Tibial nerve (tissue), 4 donors: ENCODE measurements around the gene SEPTIN5.

Experiments used
- CTCF ChIP-seq, 5 experiments: fragments of 200-600 bp in 3 of 5; fragments of 450-650 bp in 2 of 5; sonication (generic) in 3 of 5; IDR thresholded peaks; one replicate each; pipeline ENCODE4 v1.5.1; 2016 to 2019; ENCODE audit warnings: antibody characterized with exemption in 5 of 5, mild to moderate bottlenecking in 3 of 5, moderate library complexity in 2 of 5
- EP300 ChIP-seq, 2 donors: sonication (generic); formaldehyde crosslinking; IDR thresholded peaks; one replicate each; pipeline ENCODE4 v1.6.1; 2017; ENCODE audit warnings: antibody characterized with exemption in 2 of 2, mild to moderate bottlenecking in 1 of 2
- POLR2A ChIP-seq, 2 donors: fragments of 450-650 bp; IDR thresholded peaks; one replicate each; pipeline ENCODE4 v1.6.1; 2017; ENCODE audit warnings: antibody characterized with exemption in 2 of 2, mild to moderate bottlenecking in 2 of 2, moderate library complexity in 2 of 2

DNA sequence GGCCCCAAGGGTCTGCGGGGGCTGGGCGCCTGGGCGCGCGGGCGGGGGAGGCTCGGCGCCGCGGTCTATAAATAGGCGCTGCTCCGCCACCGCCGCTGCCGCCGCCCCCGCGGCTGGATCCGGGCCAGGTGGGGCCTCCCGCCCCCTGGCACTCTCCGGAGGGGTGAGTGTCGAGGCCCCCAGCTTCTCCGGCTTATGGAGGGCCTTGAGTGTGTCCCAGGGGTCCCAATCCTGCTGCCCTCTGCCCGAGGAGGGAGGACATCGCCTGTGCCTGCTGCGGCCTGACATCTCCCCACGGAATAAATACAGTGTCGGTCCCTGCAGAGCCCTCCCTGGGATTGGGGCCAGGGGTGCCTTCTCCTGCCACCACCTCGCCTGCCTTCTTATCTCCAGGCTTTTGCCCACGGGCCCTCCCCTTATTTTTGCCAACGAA is 4.8 kb downstream of the SEPTIN5 start:
- TF ChIP-seq CTCF (IDR thresholded peaks at IDR 0.05) (no peak), EP300 (IDR thresholded peaks at IDR 0.05) (no peak), POLR2A (IDR thresholded peaks at IDR 0.05) (no peak)
